Measurements from ENCODE around the gene ATP4B. TPM values are rescaled to one million over a fixed set of nuclear protein-coding genes. Genes with fewer than 3 reads are reported as not detected.

Gene ATP4B
- polyA plus RNA-seq, 1 experiment, result not detected

GRCh38 chr13:113646921-113647340, 11.1 kb downstream of the ATP4B start:
- ChIA-PET CTCF (no interaction called here), POLR2A (no interaction called here)
- no peak for DNase-seq (ENCODE audit: low read depth)
- Histone ChIP-seq H3K27me3 (ENCODE audit: control insufficient read depth, insufficient read depth, low read length) (no peaks in the 10 kb centered on the region), H3K36me3 (ENCODE audit: control insufficient read depth, insufficient read depth, low read length) (no peaks in the 10 kb centered on the region), H3K4me3 (ENCODE audit: low read depth, low read length) (no peak overlapping the region)
- TF ChIP-seq, protein P1, sequence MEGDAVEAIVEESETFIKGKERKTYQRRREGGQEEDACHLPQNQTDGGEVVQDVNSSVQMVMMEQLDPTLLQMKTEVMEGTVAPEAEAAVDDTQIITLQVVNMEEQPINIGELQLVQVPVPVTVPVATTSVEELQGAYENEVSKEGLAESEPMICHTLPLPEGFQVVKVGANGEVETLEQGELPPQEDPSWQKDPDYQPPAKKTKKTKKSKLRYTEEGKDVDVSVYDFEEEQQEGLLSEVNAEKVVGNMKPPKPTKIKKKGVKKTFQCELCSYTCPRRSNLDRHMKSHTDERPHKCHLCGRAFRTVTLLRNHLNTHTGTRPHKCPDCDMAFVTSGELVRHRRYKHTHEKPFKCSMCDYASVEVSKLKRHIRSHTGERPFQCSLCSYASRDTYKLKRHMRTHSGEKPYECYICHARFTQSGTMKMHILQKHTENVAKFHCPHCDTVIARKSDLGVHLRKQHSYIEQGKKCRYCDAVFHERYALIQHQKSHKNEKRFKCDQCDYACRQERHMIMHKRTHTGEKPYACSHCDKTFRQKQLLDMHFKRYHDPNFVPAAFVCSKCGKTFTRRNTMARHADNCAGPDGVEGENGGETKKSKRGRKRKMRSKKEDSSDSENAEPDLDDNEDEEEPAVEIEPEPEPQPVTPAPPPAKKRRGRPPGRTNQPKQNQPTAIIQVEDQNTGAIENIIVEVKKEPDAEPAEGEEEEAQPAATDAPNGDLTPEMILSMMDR (IDR thresholded peaks at IDR 0.05; ENCODE audit: insufficient read depth, low read depth, low read length), result no peak

DNA sequence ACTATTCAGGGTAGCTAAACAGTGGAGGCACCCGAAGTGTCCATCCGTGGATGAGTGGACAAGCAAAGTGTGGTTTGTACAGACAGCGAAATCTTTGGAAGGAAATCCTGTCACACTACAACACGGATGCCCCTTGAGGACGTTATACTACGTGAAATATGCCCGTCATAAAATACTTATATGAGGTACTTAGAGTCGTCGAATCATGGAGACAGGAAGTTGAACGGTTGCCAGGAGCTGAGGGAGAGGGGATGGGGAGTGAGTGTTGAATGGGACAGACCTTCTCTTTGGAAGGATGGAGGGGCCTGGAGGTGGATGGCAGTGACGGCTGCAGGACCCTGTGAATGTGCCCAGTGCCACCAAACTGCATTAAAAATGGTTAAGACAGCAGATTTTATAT, 11.6 kb downstream of the ATP4B start:
- Histone ChIP-seq H3K4me3 (ENCODE audit: low read depth, low read length) (no peak overlapping the region), H3K36me3 (ENCODE audit: control insufficient read depth, insufficient read depth, low read length) (no peaks in the 10 kb centered on the region), H3K27me3 (ENCODE audit: control insufficient read depth, insufficient read depth, low read length) (no peaks in the 10 kb centered on the region)
- ChIA-PET CTCF (no interaction called here), POLR2A (no interaction called here)
- DNase-seq (ENCODE audit: low read depth), result no peak
- TF ChIP-seq, protein P1 (IDR thresholded peaks at IDR 0.05; ENCODE audit: insufficient read depth, low read depth, low read length), result no peak

DNA sequence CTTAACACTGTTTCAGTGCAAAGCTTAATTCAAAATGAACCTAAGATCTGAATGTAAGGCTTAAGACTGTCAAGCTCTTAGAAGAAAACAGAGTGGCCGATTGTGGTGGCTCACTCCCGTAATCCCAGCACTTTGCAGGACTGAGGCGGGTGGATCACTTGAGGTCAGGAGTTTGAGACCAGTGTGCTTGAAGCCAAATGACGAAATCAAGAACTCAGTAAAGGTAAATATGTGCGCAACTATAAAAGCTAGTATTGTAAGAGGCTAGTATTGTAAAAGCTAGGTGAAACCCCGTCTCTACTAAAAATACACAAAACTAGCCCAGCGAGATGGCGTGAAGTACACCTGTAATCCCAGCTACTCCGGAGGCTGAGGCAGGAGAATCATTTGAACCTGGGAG, 12.7 kb downstream of the ATP4B start:
- Histone ChIP-seq H3K36me3 (ENCODE audit: control insufficient read depth, insufficient read depth, low read length) (no peaks in the 10 kb centered on the region), H3K4me3 (ENCODE audit: low read depth, low read length) (no peak overlapping the region), H3K27me3 (ENCODE audit: control insufficient read depth, insufficient read depth, low read length) (no peaks in the 10 kb centered on the region)
- TF ChIP-seq, protein P1 (IDR thresholded peaks at IDR 0.05; ENCODE audit: insufficient read depth, low read depth, low read length), result no peak
- ChIA-PET POLR2A (no interaction called here), CTCF (no interaction called here)
- no peak for DNase-seq (ENCODE audit: low read depth)

GRCh38 chr13:113644800-113645199, 13.2 kb downstream of the ATP4B start:
- DNase-seq (ENCODE audit: low read depth), result no peak
- ChIA-PET CTCF (no interaction called here), POLR2A (no interaction called here)
- Histone ChIP-seq H3K27me3 (ENCODE audit: control insufficient read depth, insufficient read depth, low read length) (no peaks in the 10 kb centered on the region), H3K36me3 (ENCODE audit: control insufficient read depth, insufficient read depth, low read length) (peaks cover 1% of the 10 kb centered on the region; the same call in 1 of the 2 replicates), H3K4me3 (ENCODE audit: low read depth, low read length) (no peak overlapping the region)
- TF ChIP-seq, protein P1 (IDR thresholded peaks at IDR 0.05; ENCODE audit: insufficient read depth, low read depth, low read length), result no peak

- DNase-seq (ENCODE audit: low read depth), result no peak
Observed at GRCh38 chr13:113643593-113643992, 14.4 kb downstream of the ATP4B start.

More at GRCh38 chr13:113643593-113643992, 14.4 kb downstream of the ATP4B start:
- ChIA-PET POLR2A (no interaction called here), CTCF (interaction anchor here (1.6 to 1.7 kb wide), 2 partner anchors 12 to 304 kb away, joined by 3 to 6 read pairs; no protein-coding TSS in a partner anchor)
- TF ChIP-seq, protein P1 (IDR thresholded peaks at IDR 0.05; ENCODE audit: insufficient read depth, low read depth, low read length), result no peak
- Histone ChIP-seq H3K27me3 (ENCODE audit: control insufficient read depth, insufficient read depth, low read length) (no peaks in the 10 kb centered on the region), H3K36me3 (ENCODE audit: control insufficient read depth, insufficient read depth, low read length) (peaks cover 3% of the 10 kb centered on the region; the same call in 1 of the 2 replicates), H3K4me3 (ENCODE audit: low read depth, low read length) (no peak overlapping the region)
